Measurements from ENCODE around the gene PHLPP2.

- TF ChIP-seq, protein P1, sequence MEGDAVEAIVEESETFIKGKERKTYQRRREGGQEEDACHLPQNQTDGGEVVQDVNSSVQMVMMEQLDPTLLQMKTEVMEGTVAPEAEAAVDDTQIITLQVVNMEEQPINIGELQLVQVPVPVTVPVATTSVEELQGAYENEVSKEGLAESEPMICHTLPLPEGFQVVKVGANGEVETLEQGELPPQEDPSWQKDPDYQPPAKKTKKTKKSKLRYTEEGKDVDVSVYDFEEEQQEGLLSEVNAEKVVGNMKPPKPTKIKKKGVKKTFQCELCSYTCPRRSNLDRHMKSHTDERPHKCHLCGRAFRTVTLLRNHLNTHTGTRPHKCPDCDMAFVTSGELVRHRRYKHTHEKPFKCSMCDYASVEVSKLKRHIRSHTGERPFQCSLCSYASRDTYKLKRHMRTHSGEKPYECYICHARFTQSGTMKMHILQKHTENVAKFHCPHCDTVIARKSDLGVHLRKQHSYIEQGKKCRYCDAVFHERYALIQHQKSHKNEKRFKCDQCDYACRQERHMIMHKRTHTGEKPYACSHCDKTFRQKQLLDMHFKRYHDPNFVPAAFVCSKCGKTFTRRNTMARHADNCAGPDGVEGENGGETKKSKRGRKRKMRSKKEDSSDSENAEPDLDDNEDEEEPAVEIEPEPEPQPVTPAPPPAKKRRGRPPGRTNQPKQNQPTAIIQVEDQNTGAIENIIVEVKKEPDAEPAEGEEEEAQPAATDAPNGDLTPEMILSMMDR (IDR thresholded peaks at IDR 0.05), result no peak
- TF ChIP-seq POLR2A (IDR thresholded peaks at IDR 0.05) (no peak), EP300 (IDR thresholded peaks at IDR 0.05) (no peak)
Measured at GRCh38 chr16:71622088-71622487, 102.4 kb downstream of the PHLPP2 start.
